ENCODE measurements around the gene CFAP74.

DNA sequence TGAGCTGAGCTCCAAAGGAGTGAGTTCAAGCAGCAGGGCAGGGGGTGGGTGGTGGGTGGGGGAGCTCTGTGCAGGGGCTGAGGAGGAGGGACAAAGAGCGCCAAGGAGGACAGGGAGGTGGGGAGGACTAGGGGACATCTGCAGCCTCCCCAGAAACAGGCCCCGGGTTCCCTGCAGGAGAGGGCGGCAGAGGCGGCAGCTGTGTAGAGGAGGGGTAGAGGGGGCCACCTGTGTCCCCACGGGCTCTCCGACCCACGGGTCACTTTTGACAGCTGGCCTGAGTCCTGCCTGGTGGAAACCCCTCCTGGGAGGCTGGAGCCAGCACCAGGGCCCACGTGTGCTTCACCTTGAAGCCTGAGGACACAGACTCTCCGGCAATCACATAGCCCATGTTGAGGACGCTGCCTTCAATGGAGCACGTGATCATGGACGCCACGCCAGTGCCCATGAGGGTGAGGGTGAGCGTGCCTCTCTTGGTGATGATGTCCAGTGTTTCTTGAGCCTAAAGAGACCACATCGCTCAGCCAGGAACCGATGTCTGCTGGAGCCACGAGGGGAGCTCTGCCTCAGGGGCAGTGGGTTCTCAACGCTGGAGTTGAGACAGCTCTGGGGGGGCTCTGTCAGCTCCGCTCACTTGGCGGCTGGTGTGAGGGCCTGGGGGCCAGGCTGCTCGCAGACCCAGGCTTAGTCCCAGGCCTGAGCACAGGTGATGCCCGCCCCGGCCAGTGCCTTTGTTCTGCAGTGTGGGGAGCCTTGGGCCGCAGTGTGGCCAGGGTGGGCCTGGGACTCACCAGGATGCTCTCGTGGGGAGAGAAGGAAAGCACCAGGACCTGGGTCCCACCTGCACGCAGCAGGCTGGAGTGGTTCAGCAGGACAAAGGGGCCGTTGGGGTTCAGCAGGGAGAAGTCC lies 77.9 kb downstream of the CFAP74 start:
- TF ChIP-seq, protein P1, sequence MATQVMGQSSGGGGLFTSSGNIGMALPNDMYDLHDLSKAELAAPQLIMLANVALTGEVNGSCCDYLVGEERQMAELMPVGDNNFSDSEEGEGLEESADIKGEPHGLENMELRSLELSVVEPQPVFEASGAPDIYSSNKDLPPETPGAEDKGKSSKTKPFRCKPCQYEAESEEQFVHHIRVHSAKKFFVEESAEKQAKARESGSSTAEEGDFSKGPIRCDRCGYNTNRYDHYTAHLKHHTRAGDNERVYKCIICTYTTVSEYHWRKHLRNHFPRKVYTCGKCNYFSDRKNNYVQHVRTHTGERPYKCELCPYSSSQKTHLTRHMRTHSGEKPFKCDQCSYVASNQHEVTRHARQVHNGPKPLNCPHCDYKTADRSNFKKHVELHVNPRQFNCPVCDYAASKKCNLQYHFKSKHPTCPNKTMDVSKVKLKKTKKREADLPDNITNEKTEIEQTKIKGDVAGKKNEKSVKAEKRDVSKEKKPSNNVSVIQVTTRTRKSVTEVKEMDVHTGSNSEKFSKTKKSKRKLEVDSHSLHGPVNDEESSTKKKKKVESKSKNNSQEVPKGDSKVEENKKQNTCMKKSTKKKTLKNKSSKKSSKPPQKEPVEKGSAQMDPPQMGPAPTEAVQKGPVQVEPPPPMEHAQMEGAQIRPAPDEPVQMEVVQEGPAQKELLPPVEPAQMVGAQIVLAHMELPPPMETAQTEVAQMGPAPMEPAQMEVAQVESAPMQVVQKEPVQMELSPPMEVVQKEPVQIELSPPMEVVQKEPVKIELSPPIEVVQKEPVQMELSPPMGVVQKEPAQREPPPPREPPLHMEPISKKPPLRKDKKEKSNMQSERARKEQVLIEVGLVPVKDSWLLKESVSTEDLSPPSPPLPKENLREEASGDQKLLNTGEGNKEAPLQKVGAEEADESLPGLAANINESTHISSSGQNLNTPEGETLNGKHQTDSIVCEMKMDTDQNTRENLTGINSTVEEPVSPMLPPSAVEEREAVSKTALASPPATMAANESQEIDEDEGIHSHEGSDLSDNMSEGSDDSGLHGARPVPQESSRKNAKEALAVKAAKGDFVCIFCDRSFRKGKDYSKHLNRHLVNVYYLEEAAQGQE (IDR thresholded peaks at IDR 0.05; ENCODE audit: borderline replicate concordance): no peak
- TF ChIP-seq, protein P2, sequence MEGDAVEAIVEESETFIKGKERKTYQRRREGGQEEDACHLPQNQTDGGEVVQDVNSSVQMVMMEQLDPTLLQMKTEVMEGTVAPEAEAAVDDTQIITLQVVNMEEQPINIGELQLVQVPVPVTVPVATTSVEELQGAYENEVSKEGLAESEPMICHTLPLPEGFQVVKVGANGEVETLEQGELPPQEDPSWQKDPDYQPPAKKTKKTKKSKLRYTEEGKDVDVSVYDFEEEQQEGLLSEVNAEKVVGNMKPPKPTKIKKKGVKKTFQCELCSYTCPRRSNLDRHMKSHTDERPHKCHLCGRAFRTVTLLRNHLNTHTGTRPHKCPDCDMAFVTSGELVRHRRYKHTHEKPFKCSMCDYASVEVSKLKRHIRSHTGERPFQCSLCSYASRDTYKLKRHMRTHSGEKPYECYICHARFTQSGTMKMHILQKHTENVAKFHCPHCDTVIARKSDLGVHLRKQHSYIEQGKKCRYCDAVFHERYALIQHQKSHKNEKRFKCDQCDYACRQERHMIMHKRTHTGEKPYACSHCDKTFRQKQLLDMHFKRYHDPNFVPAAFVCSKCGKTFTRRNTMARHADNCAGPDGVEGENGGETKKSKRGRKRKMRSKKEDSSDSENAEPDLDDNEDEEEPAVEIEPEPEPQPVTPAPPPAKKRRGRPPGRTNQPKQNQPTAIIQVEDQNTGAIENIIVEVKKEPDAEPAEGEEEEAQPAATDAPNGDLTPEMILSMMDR (IDR thresholded peaks at IDR 0.05; ENCODE audit: poor library complexity, severe bottlenecking): no peak
- TF ChIP-seq TAF1 (IDR thresholded peaks at IDR 0.05; ENCODE audit: low read depth) (no peak), EP300 (conservative IDR thresholded peaks at IDR 0.05; ENCODE audit: poor library complexity, severe bottlenecking) (no peak), EZH2 (IDR thresholded peaks at IDR 0.05; ENCODE audit: borderline replicate concordance, insufficient read depth, low read length, poor library complexity, severe bottlenecking) (no peak), SMC3 (conservative IDR thresholded peaks at IDR 0.05; ENCODE audit: poor library complexity) (no peak), MXI1 (conservative IDR thresholded peaks at IDR 0.05; ENCODE audit: poor library complexity, severe bottlenecking) (no peak), RAD21 (conservative IDR thresholded peaks at IDR 0.05) (no peak)

Measured in neural cell (in vitro differentiated cells).